Loucy (cell line): Measurements from ENCODE around the gene CST4.

Experiments
- CTCF ChIP-seq: fragments of 200-600 bp; sonication (generic); conservative IDR thresholded peaks from 2 replicates; pipeline ENCODE4 v1.5.1; 2014; ENCODE audit warnings: mild to moderate bottlenecking, antibody characterized with exemption, low read length
- EZH2phosphoT487 ChIP-seq: fragments of 200-600 bp; IDR thresholded peaks from 2 replicates; pipeline ENCODE4 v1.6.1; 2018; ENCODE audit warnings: antibody characterized with exemption, mild to moderate bottlenecking, moderate library complexity, borderline replicate concordance

GRCh38 chr20:23640018-23640601 lies 48.7 kb downstream of the CST4 start:
- TF ChIP-seq EZH2phosphoT487 (no peak), CTCF (no peak)
